SK-N-SH treated with all-trans-retinoic acid at 6 μM for 48 hours (cell line): ENCODE measurements around the gene MAP3K7CL.
"Not testable (repeated sequence)": the region's sequence is repeated elsewhere in the genome, so short reads cannot be mapped to it uniquely, and the experiment has no call there.

Source experiments
- ATAC-seq: fragments of 200-7000 bp; cut with Tn5 transposase; 3 replicates; pipeline ENCODE4 v1.9.1; 2020; ENCODE audit warnings: mild to moderate bottlenecking, moderate library complexity
- ARNTL ChIP-seq: fragments of 450-650 bp; formaldehyde crosslinking; IDR thresholded peaks from 2 replicates; pipeline ENCODE4 v1.5.0; 2020; ENCODE audit warnings: low read depth, mild to moderate bottlenecking, moderate library complexity, borderline replicate concordance
- BACH2 ChIP-seq: fragments of 250-450 bp; sonication (Bioruptor Pico); IDR thresholded peaks from 2 replicates; pipeline ENCODE4 v1.9.0; 2021; ENCODE audit warnings: mild to moderate bottlenecking, borderline replicate concordance
- CREB5 ChIP-seq: fragments of 250-450 bp; sonication (Bioruptor Pico); IDR thresholded peaks from 2 replicates; pipeline ENCODE4 v1.5.1; 2020; ENCODE audit warnings: low read depth, mild to moderate bottlenecking, moderate library complexity
- CSDC2 ChIP-seq: fragments of 250-450 bp; sonication (Bioruptor Pico); IDR thresholded peaks from 2 replicates; pipeline ENCODE4 v1.5.0; 2020; ENCODE audit warnings: mild to moderate bottlenecking, moderate library complexity
- ESRRG ChIP-seq: fragments of 250-450 bp; sonication (Bioruptor Pico); IDR thresholded peaks from 2 replicates; pipeline ENCODE4 v1.6.1; 2021; ENCODE audit warnings: mild to moderate bottlenecking
- GLIS3 ChIP-seq: fragments of 250-450 bp; sonication (Bioruptor Pico); IDR thresholded peaks from 2 replicates; pipeline ENCODE4 v1.5.0; 2020; ENCODE audit warnings: mild to moderate bottlenecking, moderate library complexity
- ISL1 ChIP-seq: fragments of 250-450 bp; sonication (Bioruptor Pico); IDR thresholded peaks from 2 replicates; pipeline ENCODE4 v2.1.2; 2022; ENCODE audit warnings: mild to moderate bottlenecking, moderate library complexity
- OSR1 ChIP-seq: fragments of 250-450 bp; sonication (Bioruptor Pico); IDR thresholded peaks from 2 replicates; pipeline ENCODE4 v1.8.0; 2022; ENCODE audit warnings: moderate library complexity, mild to moderate bottlenecking, inconsistent platforms
- RARB ChIP-seq: fragments of 250-450 bp; sonication (Bioruptor Pico); IDR thresholded peaks from 2 replicates; pipeline ENCODE4 v1.8.0; 2021; ENCODE audit warnings: mild to moderate bottlenecking, moderate library complexity
- SNAI2 ChIP-seq: fragments of 250-450 bp; sonication (Bioruptor Pico); IDR thresholded peaks from 2 replicates; pipeline ENCODE4 v1.5.0; 2020; ENCODE audit warnings: mild to moderate bottlenecking, moderate library complexity
- TSHZ2 ChIP-seq: fragments of 250-450 bp; sonication (Bioruptor Pico); IDR thresholded peaks from 2 replicates; pipeline ENCODE4 v1.5.0; 2020; ENCODE audit warnings: mild to moderate bottlenecking, moderate library complexity
- ZFP3 ChIP-seq: fragments of 250-450 bp; sonication (Bioruptor Pico); IDR thresholded peaks from 2 replicates; pipeline ENCODE4 v1.5.0; 2020; ENCODE audit warnings: mild to moderate bottlenecking, moderate library complexity
- ZNF565 ChIP-seq: fragments of 450-650 bp; formaldehyde crosslinking; conservative IDR thresholded peaks from 2 replicates; pipeline ENCODE4 v1.5.0; 2020; ENCODE audit warnings: low read depth, mild to moderate bottlenecking, moderate library complexity
- ZNF70 ChIP-seq: fragments of 450-650 bp; formaldehyde crosslinking; IDR thresholded peaks from 2 replicates; pipeline ENCODE4 v1.5.0; 2020; ENCODE audit warnings: mild to moderate bottlenecking, moderate library complexity
- ZNF8 ChIP-seq: fragments of 450-650 bp; formaldehyde crosslinking; IDR thresholded peaks from 2 replicates; pipeline ENCODE4 v1.5.0; 2020; ENCODE audit warnings: mild to moderate bottlenecking, moderate library complexity
- TF ChIP-seq, protein P1 (sequence below): fragments of 250-450 bp; sonication (Bioruptor Pico); IDR thresholded peaks from 2 replicates; pipeline ENCODE4 v1.8.0; 2021; ENCODE audit warnings: low read depth, mild to moderate bottlenecking, moderate library complexity, borderline replicate concordance
- TF ChIP-seq, protein P2 (sequence below): fragments of 250-450 bp; sonication (Bioruptor Pico); IDR thresholded peaks from 2 replicates; pipeline ENCODE4 v1.8.0; 2020; ENCODE audit warnings: mild to moderate bottlenecking, moderate library complexity, borderline replicate concordance

The MAP3K7CL gene

DNA sequence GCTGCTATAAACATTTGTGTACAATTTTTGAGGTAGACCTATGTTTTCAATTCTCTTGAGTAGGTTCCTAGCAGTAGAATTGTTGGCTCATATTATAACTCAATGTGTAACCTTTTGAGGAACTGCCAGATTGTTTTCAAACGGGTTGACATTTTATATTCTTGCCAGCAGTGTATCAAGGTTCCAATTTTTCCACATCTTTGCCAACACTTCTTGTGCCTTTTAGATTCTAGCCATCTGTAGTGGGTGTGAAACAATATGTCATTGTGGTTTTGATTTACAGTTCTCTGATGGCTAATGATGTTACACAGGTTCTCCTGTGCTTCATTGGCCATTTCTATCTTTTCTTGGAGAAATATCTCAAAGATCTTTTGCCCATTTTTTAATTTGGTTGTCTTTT is 36.4 kb downstream of the MAP3K7CL start:
- TF ChIP-seq, protein P1, sequence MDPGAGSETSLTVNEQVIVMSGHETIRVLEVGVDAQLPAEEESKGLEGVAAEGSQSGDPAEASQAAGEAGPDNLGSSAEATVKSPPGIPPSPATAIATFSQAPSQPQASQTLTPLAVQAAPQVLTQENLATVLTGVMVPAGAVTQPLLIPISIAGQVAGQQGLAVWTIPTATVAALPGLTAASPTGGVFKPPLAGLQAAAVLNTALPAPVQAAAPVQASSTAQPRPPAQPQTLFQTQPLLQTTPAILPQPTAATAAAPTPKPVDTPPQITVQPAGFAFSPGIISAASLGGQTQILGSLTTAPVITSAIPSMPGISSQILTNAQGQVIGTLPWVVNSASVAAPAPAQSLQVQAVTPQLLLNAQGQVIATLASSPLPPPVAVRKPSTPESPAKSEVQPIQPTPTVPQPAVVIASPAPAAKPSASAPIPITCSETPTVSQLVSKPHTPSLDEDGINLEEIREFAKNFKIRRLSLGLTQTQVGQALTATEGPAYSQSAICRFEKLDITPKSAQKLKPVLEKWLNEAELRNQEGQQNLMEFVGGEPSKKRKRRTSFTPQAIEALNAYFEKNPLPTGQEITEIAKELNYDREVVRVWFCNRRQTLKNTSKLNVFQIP (CRISPR knock-in tag) = no peak
- no peak for TF ChIP-seq CREB5 (CRISPR knock-in tag)
- TF ChIP-seq SNAI2 (CRISPR knock-in tag) = no peak
- no peak for TF ChIP-seq TSHZ2 (CRISPR knock-in tag)
- TF ChIP-seq BACH2 = no peak
- TF ChIP-seq ZFP3 (CRISPR knock-in tag) = no peak
- ATAC-seq = no peak

GRCh38 chr21:29167481-29167880 is 37.0 kb downstream of the MAP3K7CL start:
- not testable (repeated sequence) for ATAC-seq

DNA sequence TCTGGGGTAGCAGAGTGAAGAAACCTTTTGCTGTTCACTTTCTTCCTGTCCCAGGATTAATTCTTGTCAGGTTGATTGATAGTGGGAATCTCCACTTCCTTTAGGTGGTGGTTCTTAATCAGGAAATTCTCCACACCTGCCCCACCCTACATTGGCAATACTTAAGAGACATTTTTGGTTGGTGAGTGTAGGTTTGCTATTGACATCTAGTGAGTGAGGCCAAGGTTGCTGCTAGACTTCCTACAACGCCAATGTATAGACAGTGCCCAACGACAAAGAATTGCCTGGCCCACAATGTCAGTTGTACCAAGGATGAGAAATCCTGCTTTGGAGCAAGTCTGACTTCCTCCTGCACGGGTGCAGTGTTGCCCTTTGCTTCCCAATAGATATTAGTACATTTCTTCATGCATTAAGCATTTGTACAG is 38.5 kb downstream of the MAP3K7CL start:
- TF ChIP-seq GLIS3 (CRISPR knock-in tag) (no peak), OSR1 (CRISPR knock-in tag) (no peak), TSHZ2 (CRISPR knock-in tag) (no peak), ZNF565 (no peak), RARB (CRISPR knock-in tag) (no peak), ARNTL (CRISPR knock-in tag) (no peak), ISL1 (CRISPR knock-in tag) (no peak), ZNF70 (CRISPR knock-in tag) (no peak), BACH2 (no peak), ESRRG (CRISPR knock-in tag) (no peak), CREB5 (CRISPR knock-in tag) (no peak)
- TF ChIP-seq, protein P1 (CRISPR knock-in tag) = no peak
- TF ChIP-seq, all 23 proteins: peak for 0
- no peak for ATAC-seq

DNA sequence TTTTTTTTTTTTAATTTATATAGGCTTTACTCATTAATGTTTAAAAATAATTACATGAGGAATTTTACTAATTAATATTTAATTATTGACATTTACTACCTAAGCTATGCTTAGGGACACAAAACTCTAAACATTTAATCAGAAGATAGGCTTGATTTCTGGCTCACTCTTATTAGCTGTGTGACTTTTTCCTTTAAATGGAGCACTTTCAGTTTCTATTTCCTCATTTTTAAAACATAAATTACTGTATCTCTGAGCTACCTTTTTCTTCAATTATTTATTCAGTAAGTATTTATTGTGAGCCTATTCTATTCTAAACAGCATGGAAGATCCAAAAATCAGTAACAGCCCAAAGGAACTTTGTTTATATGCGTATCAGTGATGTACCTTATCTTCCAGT is 40.5 kb downstream of the MAP3K7CL start:
- ATAC-seq = no peak
- TF ChIP-seq ARNTL (CRISPR knock-in tag) (no peak), ISL1 (CRISPR knock-in tag) (no peak), SNAI2 (CRISPR knock-in tag) (no peak), OSR1 (CRISPR knock-in tag) (no peak), ZNF8 (CRISPR knock-in tag) (no peak), TSHZ2 (CRISPR knock-in tag) (no peak), GLIS3 (CRISPR knock-in tag) (no peak), ZNF70 (CRISPR knock-in tag) (no peak), CSDC2 (CRISPR knock-in tag) (no peak), ZNF565 (no peak), ESRRG (CRISPR knock-in tag) (no peak)
- TF ChIP-seq, protein P2, sequence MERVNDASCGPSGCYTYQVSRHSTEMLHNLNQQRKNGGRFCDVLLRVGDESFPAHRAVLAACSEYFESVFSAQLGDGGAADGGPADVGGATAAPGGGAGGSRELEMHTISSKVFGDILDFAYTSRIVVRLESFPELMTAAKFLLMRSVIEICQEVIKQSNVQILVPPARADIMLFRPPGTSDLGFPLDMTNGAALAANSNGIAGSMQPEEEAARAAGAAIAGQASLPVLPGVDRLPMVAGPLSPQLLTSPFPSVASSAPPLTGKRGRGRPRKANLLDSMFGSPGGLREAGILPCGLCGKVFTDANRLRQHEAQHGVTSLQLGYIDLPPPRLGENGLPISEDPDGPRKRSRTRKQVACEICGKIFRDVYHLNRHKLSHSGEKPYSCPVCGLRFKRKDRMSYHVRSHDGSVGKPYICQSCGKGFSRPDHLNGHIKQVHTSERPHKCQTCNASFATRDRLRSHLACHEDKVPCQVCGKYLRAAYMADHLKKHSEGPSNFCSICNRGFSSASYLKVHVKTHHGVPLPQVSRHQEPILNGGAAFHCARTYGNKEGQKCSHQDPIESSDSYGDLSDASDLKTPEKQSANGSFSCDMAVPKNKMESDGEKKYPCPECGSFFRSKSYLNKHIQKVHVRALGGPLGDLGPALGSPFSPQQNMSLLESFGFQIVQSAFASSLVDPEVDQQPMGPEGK (CRISPR knock-in tag) = no peak
